Measurements from ENCODE around the gene SREBF2. TPM values are rescaled to one million over a fixed set of nuclear protein-coding genes. Genes with fewer than 3 reads are reported as not detected.

SREBF2 gene
- total and polyA plus RNA-seq, 9 of the 15 experiments (the other 6 are each of a cell fraction or from before 2014, with no cell fraction given) = 1.1 to 84.2 (median 26.9) TPM

- TF ChIP-seq TSHZ1 (CRISPR knock-in tag; IDR thresholded peaks at IDR 0.05) (no peak), MEF2A (IDR thresholded peaks at IDR 0.05; ENCODE audit: control insufficient read depth, low read depth, low read length) (no peak), PHF8 (IDR thresholded peaks at IDR 0.05; ENCODE audit: borderline replicate concordance, low read length) (no peak), BCLAF1 (IDR thresholded peaks at IDR 0.05; ENCODE audit: borderline replicate concordance in 1 of 2, control insufficient read depth in 1 of 2, low read depth in 2 of 2, low read length in 1 of 2) (no peak), TARDBP (IDR thresholded peaks at IDR 0.05) (no peak), ZNF347 (CRISPR knock-in tag; IDR thresholded peaks at IDR 0.05; ENCODE audit: low read depth) (no peak), DLX4 (CRISPR knock-in tag; IDR thresholded peaks at IDR 0.05) (no peak), ZKSCAN1 (IDR thresholded peaks at IDR 0.05; ENCODE audit: low read depth, low read length) (0 out of 2 replicates have a peak, but pooled peaks have one; percentile 30), TEAD1 (CRISPR knock-in tag; IDR thresholded peaks at IDR 0.05) (no peak), MAFF (IDR thresholded peaks at IDR 0.05; ENCODE audit: low read length) (no peak), ZBTB9 (CRISPR knock-in tag; IDR thresholded peaks at IDR 0.05) (no peak), CCNT2 (IDR thresholded peaks at IDR 0.05; ENCODE audit: borderline replicate concordance, extremely low read depth, insufficient read length, low read depth, low read length) (peak; percentile 27), SFPQ (IDR thresholded peaks at IDR 0.05; ENCODE audit: low read depth, low read length) (no peak), RB1 (IDR thresholded peaks at IDR 0.05; ENCODE audit: low read depth) (peak; percentile 74), ZNF133 (CRISPR knock-in tag; IDR thresholded peaks at IDR 0.05) (no peak), ZNF699 (CRISPR knock-in tag; IDR thresholded peaks at IDR 0.05; ENCODE audit: insufficient replicate concordance) (no peak)
These were observed 93.0 kb downstream of the SREBF2 start (continued) for GRCh38 chr22:41925783-41926460.
